ENCODE data around the gene ZFX.

GRCh38 chrX:24153178-24153795 lies 3.8 kb downstream of the ZFX start:
- no peak for TF ChIP-seq CTCF (conservative IDR thresholded peaks at IDR 0.05; ENCODE audit: low read length)
- no peak for TF ChIP-seq EZH2phosphoT487 (IDR thresholded peaks at IDR 0.05; ENCODE audit: borderline replicate concordance)

Data from Loucy (cell line).